ENCODE data around the gene PTPN14.

PTPN14 gene

DNA sequence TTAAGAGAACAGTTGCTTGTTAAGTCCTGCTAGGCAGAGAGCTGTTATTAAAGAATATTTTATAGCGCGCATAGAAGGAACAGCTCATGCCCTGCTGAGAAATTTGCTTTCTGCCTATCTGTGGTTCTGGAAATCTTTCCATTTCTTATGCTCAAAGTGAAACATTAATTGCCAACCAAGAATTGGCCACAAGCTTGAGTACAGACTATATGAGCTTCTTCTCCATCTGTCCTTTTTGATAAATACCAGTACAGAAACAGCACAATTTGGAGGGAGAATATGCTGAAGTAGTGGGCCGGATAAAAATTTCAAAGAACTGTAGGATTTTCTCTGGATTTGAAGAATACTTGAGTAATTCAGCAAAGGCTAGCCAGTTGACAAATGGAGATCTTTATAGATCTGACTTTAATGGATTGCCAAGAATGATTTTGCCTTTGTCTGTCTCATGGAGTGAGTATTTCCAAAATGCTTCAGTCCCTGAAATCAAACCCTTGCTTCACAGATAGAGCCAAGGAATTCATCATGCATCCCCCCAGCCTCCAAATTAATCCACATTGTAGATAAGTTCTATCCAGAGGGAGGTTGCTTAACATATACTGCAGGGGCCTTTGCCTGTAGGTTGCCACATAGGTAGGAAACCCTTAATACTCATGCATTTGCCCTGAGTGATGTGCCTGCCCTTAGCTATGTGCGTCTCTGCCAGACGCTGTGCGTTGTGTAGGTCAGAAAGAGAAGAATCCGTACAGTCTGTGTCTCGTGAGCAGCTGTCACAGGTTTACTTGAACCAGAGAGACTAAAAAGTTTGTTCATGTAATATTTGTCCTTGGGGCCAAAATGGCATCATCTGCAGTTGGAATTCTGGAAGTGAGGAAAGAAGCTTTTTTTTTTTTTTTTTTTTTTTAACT lies 226.3 kb downstream of the PTPN14 start:
- no peak for DNase-seq

DNA sequence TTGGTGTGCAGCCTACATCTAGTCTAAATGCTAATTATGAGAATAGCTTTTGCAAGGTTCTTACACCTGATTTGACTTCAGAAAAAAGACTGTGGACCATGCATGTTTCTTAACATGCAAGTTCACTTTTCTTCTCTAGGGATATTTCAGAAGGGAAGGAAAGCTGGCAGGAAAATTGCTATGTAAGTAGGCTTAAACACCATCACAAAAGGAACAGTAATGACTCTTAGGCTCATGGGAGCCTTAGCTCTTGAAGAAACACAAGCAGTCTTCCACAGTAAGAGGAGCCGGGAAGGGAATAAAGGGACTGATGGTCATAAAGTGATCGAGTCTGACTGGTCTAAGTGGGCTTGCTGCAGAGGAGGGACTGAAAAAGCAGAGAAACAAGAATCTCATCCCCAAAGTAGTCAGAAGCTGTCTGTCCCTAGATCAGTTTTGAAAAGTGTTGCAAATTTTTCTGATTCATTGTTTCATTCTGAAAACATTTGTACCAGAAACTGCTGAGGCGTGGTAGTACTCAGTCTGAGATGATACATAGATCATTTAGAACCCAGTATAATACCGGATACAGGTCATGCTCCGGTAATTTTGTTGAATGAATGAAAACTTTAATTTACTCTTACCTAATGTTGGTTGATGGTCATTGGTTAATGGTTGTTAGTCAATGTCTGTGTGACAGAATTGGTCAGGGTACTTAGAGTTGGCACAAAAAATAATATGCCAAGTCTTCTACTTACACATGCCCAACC lies 229.5 kb downstream of the PTPN14 start:
- DNase-seq: no peak

DNA sequence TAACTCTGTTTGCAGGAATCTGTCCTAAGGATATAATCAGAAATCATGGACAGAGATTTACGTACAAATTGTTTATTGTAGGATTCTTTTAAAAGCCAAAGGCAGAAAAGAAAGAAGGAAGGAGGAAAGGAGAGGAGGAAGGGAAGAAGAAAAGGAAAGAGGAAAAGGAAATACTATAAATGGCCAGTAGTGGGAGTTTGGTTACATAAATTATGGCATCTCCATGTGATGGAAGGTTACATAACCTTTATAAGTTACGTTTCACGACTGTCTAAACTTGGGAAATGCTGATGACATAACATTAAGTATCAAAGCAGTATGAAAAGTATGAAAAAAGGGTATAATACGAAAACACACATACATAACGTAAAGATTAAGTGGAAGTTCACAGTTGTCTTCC lies 231.5 kb downstream of the PTPN14 start:
- no peak for DNase-seq

DNA sequence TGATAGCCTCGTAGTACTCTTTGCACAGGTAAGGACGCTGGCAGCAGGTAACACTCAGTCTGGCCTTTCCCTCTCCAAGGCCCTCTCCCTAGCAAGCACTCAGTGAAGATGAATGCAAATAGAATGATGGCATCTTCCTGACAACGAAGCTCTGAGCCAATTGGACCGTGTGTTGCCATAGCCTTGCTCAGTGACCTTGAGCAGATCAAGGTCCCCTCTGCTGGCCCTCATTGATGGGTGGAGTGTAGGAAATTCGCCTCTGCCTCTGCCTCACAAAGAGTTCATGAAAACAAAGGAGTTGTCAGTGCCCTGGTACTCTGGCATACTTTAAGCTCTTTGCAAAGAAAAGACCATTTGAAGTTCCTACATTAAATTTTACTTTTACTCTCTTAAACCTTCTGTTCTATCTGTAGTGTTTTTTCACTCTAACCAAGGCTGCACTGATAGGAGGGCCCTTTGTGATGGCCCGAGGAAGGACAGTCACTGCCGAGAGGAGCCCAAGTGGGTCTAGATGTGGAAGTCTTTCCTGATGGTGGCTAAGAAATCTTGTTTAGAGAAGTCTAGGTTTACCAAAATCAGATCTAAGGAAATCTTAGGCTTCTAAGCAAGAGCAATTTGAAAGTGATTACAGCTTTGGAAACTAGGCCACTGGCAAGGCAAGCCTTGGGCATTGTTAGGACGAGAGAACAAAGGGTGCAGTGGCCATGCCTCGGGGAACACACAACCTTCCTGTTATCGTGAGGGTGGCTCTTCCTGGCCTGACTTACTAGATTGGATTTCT lies 232.3 kb downstream of the PTPN14 start:
- no peak for DNase-seq

DNA sequence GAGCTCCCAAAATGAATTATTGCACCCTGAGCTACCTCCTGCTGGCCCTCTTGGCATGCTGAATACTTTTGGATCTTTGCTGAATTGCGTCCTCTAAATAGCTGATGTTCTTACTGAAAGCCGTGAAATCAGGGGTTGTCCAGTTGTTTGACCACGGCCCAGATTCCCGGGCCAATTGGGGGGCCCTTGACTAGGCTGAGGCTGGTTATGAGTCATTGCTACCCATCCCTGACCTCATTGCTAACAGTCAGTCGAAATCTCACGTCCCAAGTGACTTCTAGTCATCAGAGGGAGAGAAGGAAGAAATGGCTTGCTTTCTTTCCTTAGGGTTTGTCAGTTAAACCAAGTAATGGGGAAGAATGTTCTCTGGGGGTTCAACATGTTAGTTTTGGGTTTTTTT lies 233.0 kb downstream of the PTPN14 start:
- no peak for DNase-seq

DNA sequence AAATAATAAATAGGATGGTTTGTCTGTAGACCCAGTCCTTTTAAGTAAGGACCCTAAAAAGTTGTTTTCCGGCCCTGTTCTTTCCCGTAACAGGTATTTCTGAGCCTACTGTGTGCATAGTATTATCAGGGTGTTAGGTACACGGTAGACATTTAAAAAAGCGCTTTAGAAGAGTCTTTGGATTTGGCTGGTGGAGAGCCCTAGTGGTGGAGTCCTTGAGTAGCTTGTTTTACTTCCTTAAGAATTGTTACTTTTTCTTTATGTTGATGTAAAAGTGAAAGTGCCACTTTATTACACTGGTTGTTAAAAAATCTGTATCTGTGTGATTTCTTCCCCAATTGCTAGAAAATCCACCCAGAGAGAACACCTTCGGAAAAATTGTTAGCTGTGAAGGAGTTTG lies 233.7 kb downstream of the PTPN14 start:
- DNase-seq: no peak

DNA sequence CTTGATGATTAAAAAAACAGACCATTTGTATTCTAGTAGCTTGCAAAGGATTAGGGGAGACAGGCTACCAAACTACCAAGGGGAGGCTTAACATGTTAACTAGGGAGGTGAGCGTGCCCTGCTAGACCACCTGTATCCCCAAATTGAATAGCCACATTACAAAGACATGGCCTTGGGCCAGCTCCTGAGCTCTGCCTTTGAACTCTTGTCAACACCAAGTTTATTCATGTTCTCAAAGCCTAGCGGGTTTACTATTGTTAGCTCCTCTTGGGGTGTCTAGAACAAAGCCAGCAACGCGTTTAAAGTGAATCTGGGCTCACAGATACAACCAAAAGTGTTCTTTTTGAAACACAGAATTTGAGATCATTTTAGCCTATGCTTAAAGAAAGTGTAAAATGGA lies 234.1 kb downstream of the PTPN14 start:
- DNase-seq: no peak

DNA sequence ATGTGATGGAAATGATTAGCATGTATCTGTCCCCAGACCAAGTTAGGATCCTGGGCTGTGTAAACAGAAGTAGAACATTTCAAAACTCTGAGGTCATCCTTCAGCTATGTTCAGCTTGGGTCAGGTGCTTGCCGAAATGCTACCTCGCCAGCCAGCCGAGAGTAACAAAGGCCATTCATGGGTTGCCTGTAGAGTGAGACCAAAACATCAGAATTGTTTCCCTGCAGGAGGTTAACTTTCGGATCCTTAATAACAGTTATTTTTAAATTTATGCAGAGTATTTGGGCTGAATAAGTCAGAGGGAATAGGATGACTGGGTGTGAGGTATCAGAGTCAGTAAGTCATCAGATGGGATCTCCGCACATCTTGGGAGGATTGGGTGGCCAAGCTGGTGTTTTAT lies 234.8 kb downstream of the PTPN14 start:
- DNase-seq: no peak

DNA sequence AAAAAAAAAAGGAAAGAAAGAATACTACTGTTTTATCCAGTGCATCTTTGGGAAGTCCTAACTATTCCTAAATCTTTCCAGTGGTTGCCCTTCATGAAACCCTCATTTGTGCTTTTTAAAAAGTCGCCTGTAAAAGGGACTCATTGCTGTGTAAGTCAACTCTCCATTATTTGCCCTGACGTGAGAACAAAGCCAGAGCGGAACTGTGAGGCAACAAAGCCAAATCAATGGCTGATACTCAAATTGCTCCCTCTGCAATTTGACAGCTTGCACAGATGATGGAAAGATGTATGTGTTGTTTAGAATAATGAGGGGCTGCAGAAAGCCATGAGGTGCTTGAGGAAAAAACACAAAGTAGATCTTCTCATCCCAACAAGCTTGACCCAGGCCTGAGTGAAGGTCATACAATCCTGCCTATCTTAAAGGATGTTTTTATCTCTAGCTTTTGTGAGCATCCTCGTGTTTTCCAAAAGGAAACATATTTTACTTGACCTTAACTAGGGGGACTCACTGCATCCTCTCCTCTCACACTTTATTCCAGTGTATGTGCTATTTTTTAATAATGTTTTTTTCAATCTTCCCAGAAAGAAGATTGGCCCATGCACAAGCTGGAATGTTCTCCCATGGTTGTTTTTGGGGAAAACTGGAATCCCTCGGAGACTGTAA lies 237.1 kb downstream of the PTPN14 start:
- DNase-seq: no peak

DNA sequence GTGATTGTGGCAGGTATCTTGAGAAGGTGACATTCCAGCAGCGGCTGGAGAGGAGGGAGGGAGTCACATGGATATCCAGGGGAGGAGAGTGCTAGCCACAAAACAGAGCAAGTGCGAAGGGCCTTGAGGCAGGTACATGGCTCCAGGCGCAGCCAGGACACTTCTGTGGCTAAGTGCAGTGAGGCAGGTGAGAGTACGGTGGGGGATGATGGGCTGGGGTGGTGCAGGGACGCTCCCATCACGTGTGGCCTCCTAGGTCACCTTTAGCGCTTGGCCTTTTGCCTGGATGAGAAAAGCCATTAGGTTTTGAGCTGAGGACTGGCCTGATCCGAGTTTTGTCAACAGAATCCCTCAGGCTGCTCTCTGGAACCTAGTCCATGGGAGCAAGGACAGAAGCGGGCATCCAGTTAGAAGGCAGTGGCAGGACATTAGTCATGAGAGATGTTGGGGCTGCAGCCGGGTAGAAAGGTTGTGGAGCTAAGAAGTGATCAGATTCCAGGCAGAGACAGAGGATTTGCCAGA lies 238.8 kb downstream of the PTPN14 start:
- DNase-seq: no peak

DNA sequence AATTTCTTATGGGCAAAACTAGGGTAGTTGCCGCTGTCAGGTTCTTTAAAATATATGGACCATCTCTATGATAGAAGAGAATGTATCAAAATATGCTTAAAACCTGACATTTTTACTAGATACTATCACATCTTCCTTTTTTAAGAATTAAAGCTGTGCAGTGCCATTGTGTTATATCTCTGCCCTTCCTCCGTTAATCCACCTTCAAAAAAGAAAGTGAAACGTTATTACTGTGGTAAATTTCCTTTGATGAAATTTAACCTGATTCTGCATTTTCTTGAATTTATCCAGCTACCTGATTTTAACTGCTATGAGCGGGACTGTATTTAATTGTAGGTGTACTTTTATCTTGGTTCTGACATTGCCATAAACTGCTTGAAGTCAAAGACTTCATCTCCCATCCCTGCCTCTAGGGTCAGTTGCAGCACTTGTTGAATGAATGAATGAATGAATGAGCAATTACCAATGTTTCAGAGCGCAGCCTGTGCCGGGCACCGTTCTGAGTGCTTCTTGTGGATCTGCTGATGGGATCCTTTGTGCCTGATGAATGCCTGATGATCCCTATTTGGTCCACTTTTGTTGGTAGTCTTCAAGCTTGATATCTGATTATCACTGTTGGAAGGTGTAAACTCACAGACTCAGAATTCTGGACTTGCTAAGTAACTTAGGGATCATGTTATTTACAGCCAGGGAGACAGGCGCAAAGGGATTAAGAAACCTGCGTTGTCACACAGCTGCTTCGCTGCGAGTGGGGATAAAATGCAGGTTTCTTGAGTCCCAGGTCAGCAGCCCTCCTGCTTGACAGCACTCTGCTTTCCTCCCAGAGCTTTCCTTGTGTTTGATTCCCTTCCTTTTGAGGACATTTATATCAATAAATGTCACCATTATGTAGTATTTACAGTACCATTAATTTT lies 240.4 kb downstream of the PTPN14 start:
- no peak for DNase-seq

DNA sequence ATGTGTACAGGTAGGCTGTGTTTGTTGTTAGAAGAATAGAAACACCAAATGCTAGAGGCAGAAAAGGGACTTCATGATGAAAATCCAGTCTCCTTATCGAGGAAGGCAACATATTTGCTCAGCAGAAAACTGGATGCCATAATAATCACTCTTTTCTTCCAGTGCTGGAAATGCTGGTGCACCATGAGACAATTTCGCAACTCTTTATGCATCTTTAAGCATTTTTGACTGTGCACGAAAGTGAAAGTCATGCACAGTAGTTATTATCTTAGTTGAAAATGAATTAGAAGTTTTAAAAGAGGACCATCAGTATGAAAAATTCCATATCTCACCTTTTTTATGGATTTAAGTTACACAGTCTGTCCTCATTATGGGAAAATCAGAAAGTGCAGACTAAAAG lies 241.4 kb downstream of the PTPN14 start:
- DNase-seq: no peak

DNA sequence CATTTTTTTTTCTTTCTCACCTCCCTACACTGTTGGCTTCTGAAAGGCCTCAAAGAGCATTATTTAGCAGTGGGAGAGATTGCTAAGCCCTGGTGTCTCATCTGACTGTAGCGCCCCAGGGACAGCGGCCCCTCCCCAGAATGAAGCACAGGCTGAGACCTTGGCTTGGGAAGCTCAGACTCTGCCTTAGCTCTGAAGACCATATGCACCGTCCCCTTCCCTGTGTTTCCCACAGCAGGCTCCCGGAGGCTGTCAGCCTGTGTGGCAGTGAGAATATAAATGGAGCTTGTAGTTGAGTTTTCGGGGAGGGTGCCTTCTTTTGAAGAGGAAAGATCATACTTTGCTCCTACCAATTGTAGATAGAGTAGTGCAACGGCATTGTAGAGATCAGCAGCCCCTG lies 245.1 kb downstream of the PTPN14 start:
- DNase-seq: no peak

DNA sequence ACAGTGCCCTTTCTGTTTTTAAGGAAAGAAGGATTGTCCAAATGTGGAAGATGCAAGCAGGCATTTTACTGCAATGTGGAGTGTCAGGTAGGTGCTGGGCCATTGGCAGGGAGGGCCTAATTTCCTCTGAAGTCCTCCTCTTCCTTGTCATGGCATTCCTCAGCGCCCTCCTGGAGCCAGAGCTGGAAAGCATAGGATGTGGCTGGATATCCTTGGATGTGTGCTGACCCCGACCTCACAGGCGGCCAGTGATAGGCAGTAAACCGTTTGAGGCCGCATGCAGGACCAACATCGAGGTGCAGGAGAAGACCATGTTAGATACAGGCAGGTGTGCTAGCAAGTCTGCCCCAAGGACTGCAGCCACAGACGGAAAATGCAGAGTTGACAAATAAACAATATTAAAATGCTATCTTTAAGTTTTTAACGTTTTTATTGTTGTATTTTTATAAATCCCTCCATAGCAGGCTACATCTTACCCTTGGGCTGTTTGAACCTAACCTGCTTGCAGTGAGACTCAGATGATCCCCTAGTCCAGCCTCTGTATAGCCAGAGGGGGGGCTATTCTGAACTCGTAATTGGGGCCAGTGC lies 246.1 kb downstream of the PTPN14 start:
- DNase-seq: no peak

DNA sequence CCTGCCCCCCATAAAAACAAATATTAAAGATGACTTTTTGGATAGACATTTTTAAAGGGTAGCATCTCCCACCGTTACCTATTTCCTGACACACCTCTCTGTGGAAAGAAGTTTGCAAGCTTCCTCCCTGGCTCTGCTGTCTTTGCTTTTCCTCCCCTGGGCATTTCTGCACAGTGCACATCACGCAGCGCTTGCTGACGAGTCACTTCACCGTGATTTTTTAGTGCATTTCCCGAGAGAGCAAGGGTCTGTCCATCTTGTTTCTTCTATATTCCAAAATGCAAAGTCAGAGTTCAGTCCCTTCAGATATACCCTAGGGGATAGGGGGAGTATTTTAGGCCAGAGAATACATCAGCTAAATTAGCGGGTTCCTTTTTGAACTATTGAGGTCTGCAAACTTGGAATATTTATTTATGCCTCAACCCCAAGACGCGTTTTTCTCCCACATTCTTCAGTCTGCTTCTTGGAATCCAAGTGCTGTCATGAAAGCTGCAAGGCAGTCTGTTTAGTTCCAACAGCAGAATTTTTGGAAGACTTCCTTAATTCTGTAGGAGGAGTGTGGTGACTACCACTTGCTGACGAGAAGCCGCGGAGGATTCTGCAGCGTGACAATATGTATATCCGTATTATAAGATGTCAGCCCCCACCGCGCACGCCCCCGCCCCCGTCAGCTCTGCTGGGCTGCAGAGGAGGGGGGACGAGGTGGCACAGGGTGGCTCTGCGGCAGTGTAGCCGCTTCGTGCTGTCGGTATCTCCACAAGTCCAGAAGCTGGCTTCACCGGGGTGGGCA lies 248.1 kb downstream of the PTPN14 start:
- DNase-seq: no peak

DNA sequence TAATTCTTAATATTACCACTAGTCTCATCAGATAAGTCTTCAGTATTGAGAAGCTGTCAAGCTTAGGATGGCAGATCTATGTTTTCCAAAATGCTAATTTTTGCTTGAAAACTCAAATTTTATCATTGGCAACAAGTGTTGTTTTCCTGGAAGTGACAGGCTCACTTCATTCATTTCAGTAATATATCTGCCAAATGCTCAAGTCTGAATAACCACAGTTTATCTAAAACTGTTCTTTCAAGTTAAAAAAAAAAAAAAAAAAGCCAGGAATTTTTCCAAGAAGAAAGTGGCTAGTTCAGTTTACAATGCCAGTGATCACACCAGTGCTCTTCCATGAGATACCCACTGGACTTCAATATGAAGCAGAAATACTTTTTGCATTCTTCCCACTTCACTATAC lies 249.9 kb downstream of the PTPN14 start:
- DNase-seq: no peak

DNA sequence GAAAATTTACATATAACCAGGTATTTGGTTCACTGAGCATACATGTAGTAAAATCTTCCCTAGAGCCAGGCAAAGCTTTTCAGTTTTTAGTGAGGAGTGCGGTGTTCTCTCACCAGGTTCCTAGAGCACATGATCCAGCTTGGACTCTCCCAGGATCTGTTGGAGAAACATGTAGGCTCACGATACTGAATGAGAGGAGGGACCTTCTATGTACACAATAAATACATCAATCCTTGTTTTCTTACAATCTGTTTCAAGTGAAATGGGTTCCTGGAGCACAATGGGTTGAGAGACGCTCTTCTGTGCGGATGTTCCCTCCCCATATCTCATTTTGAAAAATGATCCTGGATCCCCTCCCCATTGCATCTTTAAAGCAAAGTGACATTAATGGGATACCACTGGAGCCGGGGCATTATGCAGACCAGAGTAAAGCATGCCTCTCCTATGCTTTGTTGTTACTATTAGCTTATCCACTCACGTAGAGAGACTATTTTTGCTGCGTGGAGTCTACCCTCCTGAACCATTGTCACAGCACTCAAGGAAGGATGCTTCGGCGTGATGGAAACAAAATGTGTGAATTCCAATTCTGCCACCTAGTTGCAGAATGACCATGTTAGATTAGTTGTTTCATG lies 251.1 kb downstream of the PTPN14 start:
- DNase-seq: no peak

All from stimulated activated CD4-positive, alpha-beta T cell treated with anti-CD3 and anti-CD28 coated beads, Interleukin-12 subunit alpha, Interleukin-12 subunit beta, amount 100 ng/mL, for 4 hours (primary cell).